Stimulated activated CD4-positive, alpha-beta T cell treated with anti-CD3 and anti-CD28 coated beads, Interleukin-1b, Interleukin-23, amount 100 ng/mL, for 1 hour (primary cell): ENCODE data around the gene ABCC10.
"Not testable (repeated sequence)": the region's sequence is repeated elsewhere in the genome, so short reads cannot be mapped to it uniquely, and the experiment has no call there.

ENCODE experiments used
- DNase-seq, 2 donors: peaks; one replicate each; pipeline ENCODE4 v3.0.0-alpha.2; 2020; ENCODE audit warnings: low read depth in 2 of 2

Gene ABCC10

DNA sequence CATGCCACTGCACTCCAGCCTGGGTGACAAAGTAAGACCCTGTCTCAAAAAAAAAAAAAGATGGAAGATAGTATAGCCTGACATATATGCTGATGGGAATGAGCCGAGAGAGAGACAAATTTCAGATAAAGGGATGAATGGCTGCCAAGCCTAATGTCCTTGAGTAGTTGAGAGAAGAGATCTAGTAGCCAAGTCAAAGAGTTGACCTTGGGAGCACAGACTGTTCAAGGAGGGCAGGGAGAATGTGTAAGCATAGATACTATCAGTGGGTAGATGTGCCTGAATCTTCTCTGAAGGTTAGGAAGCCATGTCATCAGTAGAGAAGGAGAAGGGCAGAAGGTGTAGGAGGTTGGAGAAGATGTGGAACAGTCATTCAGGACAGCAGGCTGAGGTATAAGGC is 20.0 kb upstream of the ABCC10 start:
- DNase-seq: no peak

DNA sequence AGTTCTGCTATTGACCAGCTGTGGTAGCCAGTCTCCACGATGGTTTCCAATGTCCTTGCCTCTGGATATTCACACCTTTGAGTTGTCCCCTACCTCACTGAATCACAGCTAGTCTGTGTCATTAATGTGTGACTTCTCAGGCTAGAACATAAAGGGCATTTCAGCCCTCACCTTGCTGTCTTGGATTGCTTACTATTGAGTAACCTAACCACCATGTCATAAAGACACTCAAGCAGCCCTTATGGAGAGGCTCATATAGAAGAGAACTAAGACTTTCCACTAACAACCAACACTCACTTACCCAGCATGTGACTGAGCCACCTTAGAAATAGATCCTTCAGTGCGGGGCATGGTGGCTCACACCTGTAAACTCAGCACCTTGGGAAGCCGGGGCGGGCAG is 19.1 kb upstream of the ABCC10 start:
- DNase-seq: no peak

- not testable (repeated sequence) for DNase-seq
Measured at GRCh38 chr6:43410776-43411175, 16.6 kb upstream of the ABCC10 start.

GRCh38 chr6:43412541-43412940 is 14.8 kb upstream of the ABCC10 start:
- DNase-seq: no peak

DNA sequence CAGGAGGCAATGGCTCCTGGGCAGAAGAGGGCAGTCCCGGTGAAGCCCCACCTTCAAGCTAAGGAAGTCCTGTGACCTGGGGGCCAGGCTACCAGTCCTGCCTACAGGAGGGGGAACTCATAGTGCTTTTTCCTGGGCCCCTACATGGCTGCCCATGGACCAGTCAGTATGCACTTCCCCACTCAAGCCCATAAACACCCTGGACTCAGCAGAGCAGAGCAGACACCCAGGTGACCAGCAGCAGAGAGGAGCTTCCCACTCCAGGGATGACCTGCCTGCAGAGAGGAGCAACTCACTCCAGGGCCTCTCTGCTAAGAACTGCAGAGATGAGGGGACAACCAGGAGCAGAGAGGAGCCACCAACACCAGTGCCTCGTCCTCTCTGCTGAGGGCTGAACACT is 14.3 kb upstream of the ABCC10 start:
- DNase-seq: no peak

- DNase-seq: not testable (repeated sequence)
Measured at GRCh38 chr6:43415275-43415674, 12.1 kb upstream of the ABCC10 start.

DNA sequence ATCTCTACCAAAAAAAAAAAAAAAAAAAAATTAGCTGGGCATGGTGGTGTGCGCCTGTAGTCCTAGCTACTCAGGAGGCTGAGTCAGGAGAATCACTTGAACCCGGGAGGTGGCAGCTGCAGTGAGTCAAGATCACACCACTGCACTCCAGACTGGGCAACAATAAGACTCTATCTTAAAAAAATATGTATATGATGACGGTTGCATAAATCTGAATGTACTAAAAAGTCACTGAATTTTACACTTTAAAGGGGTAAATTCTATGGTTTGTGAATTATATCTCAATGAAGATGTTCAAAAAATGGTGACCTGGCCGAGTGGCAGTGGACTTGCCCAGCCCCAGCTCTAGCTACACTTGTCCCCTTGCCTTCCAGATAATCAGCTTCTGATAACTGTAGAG is 10.4 kb upstream of the ABCC10 start:
- DNase-seq: no peak

- no peak for DNase-seq
Measured at GRCh38 chr6:43420012-43420709, 7.2 kb upstream of the ABCC10 start.

- DNase-seq: no peak
Measured at GRCh38 chr6:43421831-43422230, 5.5 kb upstream of the ABCC10 start.

DNA sequence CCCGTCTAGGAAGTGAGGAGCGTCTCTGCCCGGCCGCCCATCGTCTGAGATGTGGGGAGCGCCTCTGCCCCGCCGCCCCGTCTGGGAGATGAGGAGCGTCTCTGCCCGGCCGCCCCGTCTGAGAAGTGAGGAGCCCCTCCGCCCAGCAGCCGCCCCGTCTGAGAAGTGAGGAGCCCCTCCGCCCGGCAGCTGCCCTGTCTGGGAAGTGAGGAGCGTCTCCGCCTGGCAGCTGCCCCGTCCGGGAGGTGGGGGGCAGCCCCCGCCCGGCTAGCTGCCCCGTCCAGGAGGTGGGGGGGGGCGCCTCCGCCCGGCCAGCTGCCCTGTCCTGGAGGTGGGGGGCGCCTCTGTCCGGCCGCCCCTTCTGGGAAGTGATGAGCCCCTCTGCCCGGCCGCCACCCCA is 2.3 kb upstream of the ABCC10 start:
- not testable (repeated sequence) for DNase-seq

- no peak for DNase-seq
Measured at GRCh38 chr6:43426928-43427405, 374 bp upstream of the ABCC10 start.

- DNase-seq: no peak
Measured at GRCh38 chr6:43428112-43428570, 800 bp downstream of the ABCC10 start.

- no peak for DNase-seq
Measured at GRCh38 chr6:43428874-43429273, 1.5 kb downstream of the ABCC10 start.

DNA sequence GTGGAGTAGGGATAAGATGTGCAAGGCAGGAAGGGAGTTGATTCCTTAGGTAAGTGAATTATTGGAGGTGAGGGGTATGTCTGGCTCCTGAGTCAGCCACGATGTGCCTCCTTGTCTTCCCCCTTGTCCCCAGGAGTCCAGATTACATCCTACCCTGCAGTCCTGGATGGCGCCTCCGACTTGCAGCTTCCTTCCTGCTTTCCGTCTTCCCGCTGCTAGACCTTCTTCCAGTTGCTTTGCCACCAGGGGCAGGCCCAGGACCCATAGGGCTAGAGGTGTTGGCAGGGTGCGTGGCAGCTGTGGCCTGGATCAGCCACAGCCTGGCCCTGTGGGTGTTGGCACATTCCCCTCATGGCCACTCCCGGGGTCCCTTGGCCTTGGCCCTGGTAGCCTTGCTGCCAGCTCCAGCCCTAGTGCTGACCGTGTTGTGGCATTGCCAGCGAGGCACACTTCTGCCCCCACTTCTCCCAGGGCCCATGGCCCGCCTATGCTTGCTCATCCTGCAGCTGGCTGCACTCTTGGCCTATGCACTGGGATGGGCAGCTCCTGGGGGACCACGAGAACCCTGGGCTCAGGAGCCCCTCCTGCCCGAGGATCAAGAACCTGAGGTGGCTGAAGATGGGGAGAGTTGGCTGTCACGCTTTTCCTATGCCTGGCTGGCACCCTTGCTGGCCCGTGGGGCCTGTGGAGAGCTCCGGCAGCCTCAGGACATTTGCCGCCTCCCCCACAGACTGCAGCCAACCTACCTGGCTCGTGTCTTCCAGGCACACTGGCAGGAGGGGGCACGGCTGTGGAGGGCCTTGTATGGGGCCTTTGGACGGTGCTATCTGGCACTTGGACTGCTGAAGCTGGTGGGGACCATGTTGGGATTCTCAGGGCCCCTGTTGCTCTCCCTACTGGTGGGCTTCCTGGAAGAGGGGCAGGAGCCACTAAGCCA is 4.9 kb downstream of the ABCC10 start:
- DNase-seq: no peak

GRCh38 chr6:43433148-43433547 is 5.8 kb downstream of the ABCC10 start:
- no peak for DNase-seq

- no peak for DNase-seq
Measured at GRCh38 chr6:43434001-43434840, 6.9 kb downstream of the ABCC10 start.

DNA sequence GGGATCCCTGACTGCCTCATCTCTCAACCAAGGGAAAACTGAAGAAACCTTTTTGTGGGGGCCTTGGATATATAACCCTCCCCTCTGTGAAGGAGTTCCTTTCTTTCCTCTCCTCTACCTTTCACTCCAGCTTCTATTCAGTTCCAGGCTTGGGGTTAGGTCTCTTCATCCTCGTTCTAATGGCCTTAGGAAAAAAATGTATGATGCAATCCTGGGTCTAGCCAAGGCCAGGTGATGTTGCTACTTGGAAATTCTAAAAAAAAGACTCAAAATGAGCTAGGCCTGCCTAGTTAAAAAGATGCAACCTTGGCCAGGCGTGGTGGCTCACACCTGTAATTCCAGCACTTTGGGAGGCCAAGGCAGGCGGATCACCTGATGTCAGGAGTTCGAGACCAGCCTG is 7.6 kb downstream of the ABCC10 start:
- no peak for DNase-seq

DNA sequence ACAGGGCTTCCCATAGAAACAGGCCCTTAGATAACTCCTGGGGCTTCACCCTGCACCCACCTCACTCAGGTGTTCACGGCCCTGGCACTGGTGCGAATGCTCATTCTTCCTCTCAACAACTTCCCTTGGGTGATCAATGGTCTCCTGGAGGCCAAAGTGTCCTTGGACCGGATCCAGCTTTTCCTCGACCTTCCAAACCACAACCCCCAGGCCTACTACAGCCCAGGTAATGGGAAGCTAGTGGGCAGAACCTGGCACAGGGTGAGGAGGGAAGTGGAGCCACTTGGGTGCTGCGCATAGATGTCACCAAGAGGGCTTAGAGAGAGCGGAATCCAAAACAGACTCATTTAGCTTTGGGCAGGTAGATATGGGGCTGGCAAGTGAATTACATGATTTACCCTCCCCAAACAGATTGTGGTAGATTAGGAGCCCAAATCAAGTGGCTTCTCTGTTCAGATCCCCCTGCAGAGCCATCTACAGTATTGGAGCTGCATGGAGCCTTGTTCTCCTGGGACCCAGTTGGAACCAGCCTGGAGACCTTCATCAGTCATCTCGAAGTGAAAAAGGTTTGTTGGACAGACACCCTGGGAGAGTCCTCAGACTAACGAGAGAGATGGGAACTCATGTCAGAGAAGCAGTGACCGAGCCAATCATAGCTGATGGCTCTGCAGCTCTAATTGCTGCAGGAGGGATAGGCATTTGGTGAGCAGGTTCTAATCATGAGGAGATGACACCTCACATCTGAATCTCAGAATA is 8.5 kb downstream of the ABCC10 start:
- DNase-seq: no peak

DNA sequence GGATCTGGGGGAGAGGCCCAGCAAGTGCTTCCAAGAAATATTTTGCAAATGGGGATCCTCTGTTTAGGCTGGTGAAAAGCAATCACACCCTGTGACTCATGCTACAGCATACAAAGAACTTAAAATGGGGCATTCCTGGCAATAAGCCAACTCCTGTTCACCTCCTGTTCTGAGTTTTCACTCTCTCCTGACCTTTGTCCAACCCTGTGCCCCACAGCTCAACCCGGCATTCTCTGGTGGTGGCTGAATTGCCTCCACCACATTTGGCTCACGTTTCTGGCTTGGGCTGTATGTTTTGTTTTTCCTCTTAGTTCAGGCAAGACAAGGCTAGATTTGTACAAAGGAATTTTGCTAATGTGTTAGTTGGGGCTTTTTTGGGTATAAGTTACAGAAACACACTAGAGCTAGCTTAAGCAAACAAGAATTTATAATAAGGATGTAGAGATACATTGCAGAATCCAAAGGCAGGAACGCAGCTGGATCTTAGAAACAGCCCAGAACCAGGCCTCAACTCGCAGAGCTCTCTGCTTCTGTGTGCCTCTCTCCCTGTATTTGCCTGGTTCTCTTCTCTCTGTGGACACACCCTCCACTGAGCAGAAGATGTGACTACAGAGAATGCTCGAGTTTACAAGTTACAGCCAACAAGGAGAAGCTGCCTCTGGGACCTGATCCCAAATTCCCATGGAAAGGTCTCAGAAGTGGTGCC is 9.4 kb downstream of the ABCC10 start:
- DNase-seq: no peak

DNA sequence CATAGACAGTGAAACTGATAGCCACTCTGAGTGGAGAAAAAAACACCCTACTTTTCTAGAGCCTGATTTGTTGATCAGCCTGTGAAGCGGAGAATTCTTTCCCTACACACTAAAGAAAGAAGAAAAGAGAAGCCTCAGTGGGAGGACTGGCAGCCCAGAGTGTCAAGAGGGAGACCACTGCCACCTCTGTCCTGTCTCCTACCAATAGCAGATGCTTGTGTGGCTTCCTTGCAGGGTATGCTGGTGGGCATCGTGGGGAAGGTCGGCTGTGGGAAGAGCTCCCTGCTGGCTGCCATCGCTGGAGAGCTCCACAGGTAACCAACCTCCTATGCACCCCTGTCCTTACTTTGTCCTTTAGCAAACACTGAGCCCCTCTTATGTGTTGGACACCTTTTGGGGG is 10.4 kb downstream of the ABCC10 start:
- no peak for DNase-seq

DNA sequence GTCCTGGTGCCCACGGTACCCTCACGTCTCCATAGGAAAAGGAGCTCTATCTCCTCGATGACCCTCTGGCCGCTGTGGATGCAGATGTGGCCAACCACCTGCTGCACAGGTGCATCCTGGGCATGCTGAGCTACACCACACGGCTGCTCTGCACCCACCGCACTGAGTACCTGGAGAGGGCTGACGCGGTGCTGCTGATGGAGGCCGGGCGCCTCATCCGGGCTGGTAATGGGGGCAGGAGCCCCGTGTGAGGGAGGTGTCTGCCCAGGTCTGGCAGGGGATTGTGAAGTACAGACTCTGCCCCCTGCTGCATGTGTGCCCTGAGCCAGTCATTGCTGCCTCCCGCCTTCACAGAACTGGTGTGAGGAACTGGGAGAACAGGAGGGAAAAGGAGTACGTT is 15.6 kb downstream of the ABCC10 start:
- DNase-seq: no peak
